ENCODE results near the gene EGFLAM. TPM values are rescaled to one million over a fixed set of nuclear protein-coding genes. Genes with fewer than 3 reads are reported as not detected.

The EGFLAM gene
- total and polyA plus RNA-seq, 2 of the 4 experiments (the other 2 are of a cell fraction), result 0.77 to 1.1 TPM

GRCh38 chr5:38433160-38433861, 175.0 kb downstream of the EGFLAM start:
- Histone ChIP-seq H3K56ac (ENCODE audit: extremely low read depth, insufficient read depth, low read length) (no peak overlapping the region), H3K4ac (ENCODE audit: low read depth, low read length) (peak overlapping the region; percentile 55), H2BK5ac (ENCODE audit: low read depth, low read length, poor library complexity, severe bottlenecking) (no peak overlapping the region), H2AFZ (replicated peaks; ENCODE audit: low read length, poor library complexity) (peak overlapping the region; percentile 72), H3K18ac (ENCODE audit: low read depth, low read length) (peak overlapping the region; percentile 7; the same call in 1 of the 2 replicates), H4K5ac (ENCODE audit: low read depth, low read length) (no peak overlapping the region; the same call in 1 of the 2 replicates), H3K9me1 (ENCODE audit: insufficient read depth, low read length) (peaks cover 11% of the 10 kb centered on the region), H3K4me2 (ENCODE audit: low read depth, low read length) (peak overlapping the region; percentile 24), H2BK120ac (ENCODE audit: low read depth, low read length) (peak overlapping the region; percentile 14; the same call in 1 of the 2 replicates), H3K9me3 (ENCODE audit: control insufficient read depth, insufficient read depth, low read length) (no peaks in the 10 kb centered on the region), H3K4me1 (ENCODE audit: control insufficient read depth, insufficient read depth, low read length) (peaks cover 24% of the 10 kb centered on the region), H3K27ac (ENCODE audit: insufficient read depth, low read length) (peak overlapping the region; percentile 44; the same call in 1 of the 2 replicates), H3K27me3 (ENCODE audit: control insufficient read depth, insufficient read depth, low read length) (peaks cover 2% of the 10 kb centered on the region; the same call in 1 of the 2 replicates), H3K36me3 (ENCODE audit: control insufficient read depth, insufficient read depth, low read length) (no peaks in the 10 kb centered on the region), H3K9ac (ENCODE audit: low read depth, low read length) (no peak overlapping the region), H3K4me3 (ENCODE audit: insufficient read depth, low read depth, low read length) (no peak overlapping the region), H3K23ac (ENCODE audit: low read depth, low read length) (no peak overlapping the region), H2BK15ac (ENCODE audit: low read depth, low read length) (0 out of 3 replicates have a peak overlapping the region, but pooled peaks have one; percentile 32), H3K14ac (replicated peaks; ENCODE audit: low read depth, low read length) (peak overlapping the region; percentile 5), H4K20me1 (ENCODE audit: insufficient read depth, low read length) (peaks cover 6% of the 10 kb centered on the region; the same call in 1 of the 2 replicates), H4K8ac (ENCODE audit: low read depth in 2 of 2, low read length in 2 of 2) (peak overlapping the region in 1 of 2 experiments; percentile 36; a peak in 1 of 4 replicates), H2BK20ac (ENCODE audit: low read depth, low read length) (peak overlapping the region; percentile 5; the same call in 1 of the 2 replicates), H2AK9ac (replicated peaks; ENCODE audit: low read depth, low read length, poor library complexity) (no peak overlapping the region), H4K91ac (ENCODE audit: insufficient read depth, low read depth, low read length) (0 out of 2 replicates have a peak overlapping the region, but pooled peaks have one; percentile 10), H2AK5ac (ENCODE audit: low read depth, low read length) (peak overlapping the region; percentile 52; the same call in 1 of the 2 replicates), H3K79me1 (ENCODE audit: low read depth in 1 of 2, low read length in 2 of 2) (no peaks in the 10 kb centered on the region)
- ChIA-PET CTCF (interaction anchor here (0.5 to 2.5 kb wide), 4 partner anchors 8 to 377 kb away, joined by 3 to 11 read pairs (median 10); no protein-coding TSS in a partner anchor), POLR2A (ENCODE audit: unreplicated experiment) (no interaction called here)
- dilution Hi-C loops (cut with HindIII; ENCODE audit: low sequenced_read_pairs, unreplicated experiment) (no loop called here), intact Hi-C loops (cut with micrococcal nuclease) (no loop called here), in situ Hi-C loops (cut with MboI; ENCODE audit: low sequenced_read_pairs) (no loop called here)
- no TSS peak for BruUV-seq (replicated peaks)
- ATAC-seq (ENCODE audit: low read depth) (peak; percentile 82), DNase-seq (peak; percentile 87)
- no CpG with 5 or more reads among the region's 6 CpGs for WGBS, 2 experiments (ENCODE audit: extremely low coverage in 2 of 2, insufficient read length in 1 of 2)
- TF ChIP-seq ELK1 (IDR thresholded peaks at IDR 0.05; ENCODE audit: borderline replicate concordance, low read depth, low read length), result no peak

All from IMR-90 (cell line).